Transverse colon (tissue), 4 donors: ENCODE results near the gene METTL1. TPM values are rescaled to one million over a fixed set of nuclear protein-coding genes. Genes with fewer than 3 reads are reported as not detected.
A peak's percentile ranks its signal among the peaks of the same experiment; 100 is the strongest.

Experiments used
- DNase-seq: peaks from one replicate; pipeline ENCODE4 v3.0.0-alpha.2; 2019
- H3K27ac ChIP-seq, 4 donors: fragments of 200-600 bp; sonication (generic); 2 replicates each; pipeline ENCODE4 v1.5.1; 2016 to 2018; ENCODE audit warnings: inconsistent platforms in 4 of 4
- H3K27me3 ChIP-seq: fragments of 200-600 bp; sonication (generic); 2 replicates; pipeline ENCODE4 v1.5.1; 2017; ENCODE audit warnings: inconsistent platforms
- H3K36me3 ChIP-seq, 4 donors: fragments of 200-600 bp; sonication (generic); 2 replicates each; pipeline ENCODE4 v1.5.1; 2017 to 2019; ENCODE audit warnings: inconsistent platforms in 4 of 4
- H3K4me1 ChIP-seq, 4 donors: fragments of 200-600 bp; sonication (generic); 2 replicates each; pipeline ENCODE4 v1.5.1; 2017 to 2020; ENCODE audit warnings: inconsistent platforms in 4 of 4
- H3K4me3 ChIP-seq, 4 donors: fragments of 200-600 bp; sonication (generic); 1 replicate in 1 of 4; 2 replicates in 3 of 4; pipeline versions ENCODE4 v1.5.1 to v1.6.1; 2017 to 2019; ENCODE audit warnings: inconsistent platforms in 4 of 4
- H3K9me3 ChIP-seq, 2 donors: fragments of 200-600 bp; sonication (generic); 2 replicates each; pipeline ENCODE4 v1.5.1; 2017 to 2019; ENCODE audit warnings: inconsistent platforms in 2 of 2
- CTCF ChIP-seq, 5 experiments: fragments of 200-600 bp in 3 of 5; fragments of 450-650 bp in 2 of 5; sonication (generic) in 3 of 5; IDR thresholded peaks; 1 replicate in 2 of 5; 2 replicates in 3 of 5; pipeline ENCODE4 v1.5.1; 2016 to 2017; ENCODE audit warnings: antibody characterized with exemption in 5 of 5, inconsistent platforms in 3 of 5, mild to moderate bottlenecking in 2 of 5, moderate library complexity in 1 of 5
- EP300 ChIP-seq: sonication (generic); formaldehyde crosslinking; IDR thresholded peaks from one replicate; pipeline ENCODE4 v1.6.1; 2017; ENCODE audit warnings: antibody characterized with exemption, low read depth
- POLR2A ChIP-seq: fragments of 450-650 bp; IDR thresholded peaks from one replicate; pipeline ENCODE4 v1.6.1; 2016; ENCODE audit warnings: antibody characterized with exemption, mild to moderate bottlenecking, moderate library complexity
- POLR2AphosphoS5 ChIP-seq, 3 donors: sonication (generic); formaldehyde crosslinking; IDR thresholded peaks; one replicate each; pipeline ENCODE4 v1.6.1; 2016; ENCODE audit warnings: antibody characterized with exemption in 3 of 3
- WGBS, 2 donors: methylation state at CpG; one replicate each; pipeline ENCODE4 v1.1.5; 2018; ENCODE audit warnings: low coverage in 1 of 2; 5-methylcytosine and 5-hydroxymethylcytosine counted together
- in situ Hi-C, 4 donors: fragments of 200-750 bp; cut with MboI; loops; one replicate each; pipeline versions ENCODE4 v1.15.0 to v1.15.1; 2017; ENCODE audit warnings: low sequenced_read_pairs in 3 of 4, low pct_ligation_motif_present in 1 of 4, low pct_unique_long_range_greater_than_20kb in 1 of 4
- intact Hi-C: fragments of 100-400 bp; cut with DNase I; formaldehyde crosslinking; loops from one replicate; pipeline ENCODE4 v1.15.1; 2023; ENCODE audit warnings: low total_unique reads
- total RNA-seq, 4 donors: library from RNA; depleted of rRNA; stranded (reverse); fragments of >200 nt; gene quantifications; one replicate each; pipeline ENCODE4 v1.1.0, GENCODE V29; 2016

METTL1 gene
- total RNA-seq, 4 donors from 2014 or later = 4.1 to 7.1 (median 4.5) TPM

- H3K36me3 ChIP-seq = peaks cover 0 to 53% (median 21%) of the 10 kb centered on the region in 4 donors
- no peak for DNase-seq
- no peaks in the 10 kb centered on the region for H3K27me3 ChIP-seq
- intact Hi-C loops = no loop called here
- H3K9me3 ChIP-seq = no peaks in the 10 kb centered on the region
- WGBS, 2 donors = 29 to 53% methylated on average over 1 of the region's 1 CpG
- peaks cover 0 to 6% (median 0%) of the 10 kb centered on the region in 4 donors for H3K4me1 ChIP-seq
- no peak overlapping the region for H3K4me3 ChIP-seq
- H3K27ac ChIP-seq = no peak overlapping the region
- in situ Hi-C loops = no loop called here
- TF ChIP-seq POLR2AphosphoS5 (IDR thresholded peaks at IDR 0.05) (no peak), EP300 (no peak), CTCF (IDR thresholded peaks at IDR 0.05) (no peak), POLR2A (no peak)
Observed at GRCh38 chr12:57793920-57794319, 22.0 kb upstream of the METTL1 start.

- 87 to 91% methylated on average over 7 to 11 of the region's 11 CpGs for WGBS, 2 donors
- in situ Hi-C loops (no loop called here), intact Hi-C loops (no loop called here)
- H3K36me3 ChIP-seq = peaks cover 0 to 23% (median 10%) of the 10 kb centered on the region in 4 donors
- H3K27me3 ChIP-seq = no peaks in the 10 kb centered on the region
- no peak for DNase-seq
- H3K9me3 ChIP-seq = no peaks in the 10 kb centered on the region
- H3K4me3 ChIP-seq = no peak overlapping the region
- no peak for TF ChIP-seq EP300
- TF ChIP-seq POLR2AphosphoS5 (IDR thresholded peaks at IDR 0.05) = no peak
- TF ChIP-seq POLR2A = no peak
- no peak for TF ChIP-seq CTCF (IDR thresholded peaks at IDR 0.05)
- no peak overlapping the region for H3K27ac ChIP-seq
- H3K4me1 ChIP-seq = peaks cover 11 to 21% (median 14%) of the 10 kb centered on the region in 4 donors
Observed at GRCh38 chr12:57783861-57784260, 12.0 kb upstream of the METTL1 start.

DNA sequence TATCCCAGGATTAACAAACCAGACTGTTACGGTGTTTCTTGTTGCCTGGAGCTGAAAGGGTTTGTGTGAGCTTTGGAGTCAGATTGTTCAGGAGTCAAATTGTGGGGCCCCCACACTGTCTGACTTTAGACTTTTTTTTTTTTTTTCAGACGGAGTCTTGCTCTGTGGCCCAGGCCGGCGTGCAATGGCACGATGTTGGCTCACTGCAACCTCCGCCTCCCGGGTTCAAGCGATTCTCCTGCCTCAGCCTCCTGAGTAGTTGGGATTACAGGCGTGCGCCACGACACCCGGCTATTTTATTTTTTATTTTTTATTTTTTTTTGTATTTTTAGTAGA, 11.5 kb upstream of the METTL1 start:
- Histone ChIP-seq H3K4me1 (peaks cover 11 to 21% (median 14%) of the 10 kb centered on the region in 4 donors), H3K36me3 (peaks cover 0 to 23% (median 10%) of the 10 kb centered on the region in 4 donors), H3K27ac (peak overlapping the region in 2 of 4 donors; percentile 78 to 80), H3K4me3 (peak overlapping the region; percentile 77 to 98 (median 87)), H3K27me3 (no peaks in the 10 kb centered on the region), H3K9me3 (no peaks in the 10 kb centered on the region)
- intact Hi-C loops (no loop called here), in situ Hi-C loops (no loop called here)
- 87 to 89% methylated on average over 11 to 12 of the region's 12 CpGs for WGBS, 2 donors
- TF ChIP-seq EP300 (no peak), CTCF (IDR thresholded peaks at IDR 0.05) (no peak), POLR2A (no peak), POLR2AphosphoS5 (IDR thresholded peaks at IDR 0.05) (no peak)
- DNase-seq = no peak

- peaks cover 11 to 21% (median 14%) of the 10 kb centered on the region in 4 donors for H3K4me1 ChIP-seq
- H3K36me3 ChIP-seq = peaks cover 0 to 21% (median 10%) of the 10 kb centered on the region in 4 donors
- peak within 1 kb of the TSS; percentile 77 to 98 (median 87) for H3K4me3 ChIP-seq
- H3K27ac ChIP-seq = peak within 1 kb of the TSS; percentile 76 to 84 (median 79)
- WGBS, 2 donors = 0 to 1% methylated on average over 7 to 44 of the region's 45 CpGs
- in situ Hi-C loops (no loop called here), intact Hi-C loops (loop anchor here (1.0 kb wide), 1 partner anchor 122 kb away; no protein-coding TSS in a partner anchor)
- no peaks in the 10 kb centered on the region for H3K27me3 ChIP-seq
- peak; percentile 89 to 90 (median 89) for TF ChIP-seq POLR2AphosphoS5 (IDR thresholded peaks at IDR 0.05)
- peak; percentile 70 for TF ChIP-seq POLR2A
- TF ChIP-seq EP300 = no peak
- peak; percentile 90 to 95 (median 95) for TF ChIP-seq CTCF (IDR thresholded peaks at IDR 0.05)
- no peaks in the 10 kb centered on the region for H3K9me3 ChIP-seq
- DNase-seq = peak; percentile 97
Observed at GRCh38 chr12:57782608-57783465, 10.9 kb upstream of the METTL1 start, which contains the start of gene TSFM. Gene TSFM, plus strand, starts transcription at chr12:57782787. Its CDS starts 15 bp downstream, at chr12:57782802.
